GM23248 (cell line): ENCODE results near the gene B3GNT2.

Experiments used
- EZH2 ChIP-seq: fragments of 200-600 bp; sonication (generic); IDR thresholded peaks from 2 replicates; pipeline ENCODE4 v1.6.1; 2018; ENCODE audit warnings: antibody characterized with exemption, mild to moderate bottlenecking; ENCODE audit not compliant: insufficient read depth, poor library complexity, severe bottlenecking
- EZH2phosphoT487 ChIP-seq: fragments of 200-600 bp; sonication (generic); IDR thresholded peaks from 2 replicates; pipeline ENCODE4 v1.6.1; 2018; ENCODE audit warnings: antibody characterized with exemption, moderate library complexity, mild to moderate bottlenecking, low read depth; ENCODE audit not compliant: insufficient read depth

GRCh38 chr2:62189196-62189595 is 6.7 kb upstream of the B3GNT2 start:
- TF ChIP-seq EZH2 = no peak
- no peak for TF ChIP-seq EZH2phosphoT487
